Right lobe of liver (tissue), 4 donors: ENCODE results near the gene PLXNA2.

Source experiments
- CTCF ChIP-seq, 4 donors: fragments of 200-600 bp in 3 of 4; fragments of 450-650 bp in 1 of 4; IDR thresholded peaks; one replicate each; pipeline versions ENCODE4 v1.5.1 to v1.8.0; 2016 to 2022; ENCODE audit warnings: antibody characterized with exemption in 4 of 4, mild to moderate bottlenecking in 2 of 4
- POLR2A ChIP-seq: fragments of 450-650 bp; IDR thresholded peaks from one replicate; pipeline ENCODE4 v1.6.1; 2017; ENCODE audit warnings: antibody characterized with exemption, mild to moderate bottlenecking
- donor health status: DM: no; HTN: no; CAD: no.
- donor health status: DM: no; HTN: no; CAD: no.
- donor health status: DM: no; HTN: yes; CAD: no.

GRCh38 chr1:208203127-208203847 is 40.9 kb downstream of the PLXNA2 start:
- TF ChIP-seq CTCF (IDR thresholded peaks at IDR 0.05) (no peak), POLR2A (no peak)
